HG03432 (cell line): Measurements from ENCODE around the gene KAT8.
A peak's percentile ranks its signal among the peaks of the same experiment; 100 is the strongest.
"Not testable (repeated sequence)": the region's sequence is repeated elsewhere in the genome, so short reads cannot be mapped to it uniquely, and the experiment has no call there.

Experiments
- ATAC-seq: cut with Tn5 transposase; IDR thresholded peaks from one replicate; pipeline ENCODE4 v1.9.1; 2021; ENCODE audit warnings: mild to moderate bottlenecking, moderate library complexity; ENCODE audit not compliant: unreplicated experiment

KAT8 gene

DNA sequence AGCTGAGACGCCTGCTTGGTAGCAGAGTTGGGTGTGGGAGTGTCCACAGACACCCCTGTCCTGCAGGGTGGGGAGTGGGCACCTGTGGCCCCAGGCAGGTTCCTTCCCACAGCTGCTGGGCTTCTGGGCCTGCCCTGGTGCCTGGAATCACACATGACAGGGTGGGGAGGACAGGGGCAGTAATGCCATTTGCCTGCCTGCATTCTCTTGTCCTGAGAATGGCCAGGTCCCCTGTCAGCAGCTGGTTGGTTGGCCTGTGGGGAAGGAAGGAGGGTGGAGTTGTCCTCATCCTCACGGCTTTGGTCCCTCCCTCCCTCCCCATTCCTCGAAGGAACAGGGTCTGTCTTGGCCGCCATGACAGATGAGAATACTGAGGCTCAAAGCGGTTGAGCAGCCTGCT is 33.9 kb upstream of the KAT8 start:
- no peak for ATAC-seq

DNA sequence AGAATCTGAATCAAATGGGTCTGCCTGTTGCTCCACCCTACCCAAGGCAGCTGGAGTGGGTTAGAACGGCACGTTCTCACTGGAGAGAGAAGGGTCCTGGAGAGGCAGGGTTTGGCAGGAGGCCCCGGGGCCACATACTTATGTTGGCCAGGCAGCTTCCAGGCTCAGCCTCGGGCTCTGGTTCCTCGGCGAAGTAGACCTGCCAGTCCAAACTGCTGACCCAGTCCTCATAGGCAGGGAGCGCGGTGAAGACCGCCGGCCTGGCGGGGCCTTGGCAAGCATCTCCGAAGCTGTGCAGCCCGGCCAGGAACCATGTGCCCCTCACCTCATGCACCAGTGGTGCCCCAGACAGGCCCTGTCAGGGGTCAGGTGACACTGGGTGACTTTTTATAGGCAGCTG is 33.5 kb upstream of the KAT8 start:
- ATAC-seq = no peak

- no peak for ATAC-seq
Measured at GRCh38 chr16:31084584-31085302, 32.7 kb upstream of the KAT8 start.

- no peak for ATAC-seq
Measured at GRCh38 chr16:31085411-31085810, 32.1 kb upstream of the KAT8 start.

GRCh38 chr16:31085873-31086628 is 31.4 kb upstream of the KAT8 start:
- ATAC-seq = no peak

DNA sequence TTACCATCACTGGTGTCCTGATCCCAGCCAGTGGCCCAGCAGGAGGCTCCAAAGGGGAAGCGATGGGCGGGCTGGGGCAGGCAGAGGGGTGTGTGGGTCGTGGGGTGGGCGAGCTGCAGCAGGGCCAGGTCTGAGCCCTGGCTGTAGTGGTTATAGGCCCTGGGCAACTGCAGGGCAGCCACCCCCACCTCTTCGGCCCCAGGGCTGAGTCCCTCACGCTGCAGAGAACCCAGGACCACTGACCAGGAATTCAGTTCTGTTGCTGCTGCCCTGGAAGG is 30.9 kb upstream of the KAT8 start:
- no peak for ATAC-seq

GRCh38 chr16:31087481-31087880 is 30.0 kb upstream of the KAT8 start:
- no peak for ATAC-seq

DNA sequence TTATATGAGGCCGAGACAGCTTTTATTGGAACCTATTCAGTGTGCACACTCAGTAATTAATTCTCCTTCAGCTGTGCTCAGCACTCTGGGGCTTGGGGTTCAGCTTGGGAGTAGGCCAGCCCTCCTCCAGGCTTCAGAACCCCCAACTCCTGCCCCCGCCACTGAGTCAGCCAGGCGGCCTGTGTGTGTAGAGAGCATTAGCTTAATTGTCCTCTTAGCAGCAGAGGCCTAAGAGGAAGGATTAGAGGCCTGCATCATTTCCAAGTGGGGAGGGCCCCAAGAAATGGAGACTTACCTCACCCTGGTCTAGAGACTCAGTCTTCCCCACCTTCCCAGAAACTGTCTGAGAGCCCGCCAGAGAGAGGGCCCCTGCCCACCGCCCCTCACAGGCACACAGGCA is 29.5 kb upstream of the KAT8 start:
- ATAC-seq = no peak

DNA sequence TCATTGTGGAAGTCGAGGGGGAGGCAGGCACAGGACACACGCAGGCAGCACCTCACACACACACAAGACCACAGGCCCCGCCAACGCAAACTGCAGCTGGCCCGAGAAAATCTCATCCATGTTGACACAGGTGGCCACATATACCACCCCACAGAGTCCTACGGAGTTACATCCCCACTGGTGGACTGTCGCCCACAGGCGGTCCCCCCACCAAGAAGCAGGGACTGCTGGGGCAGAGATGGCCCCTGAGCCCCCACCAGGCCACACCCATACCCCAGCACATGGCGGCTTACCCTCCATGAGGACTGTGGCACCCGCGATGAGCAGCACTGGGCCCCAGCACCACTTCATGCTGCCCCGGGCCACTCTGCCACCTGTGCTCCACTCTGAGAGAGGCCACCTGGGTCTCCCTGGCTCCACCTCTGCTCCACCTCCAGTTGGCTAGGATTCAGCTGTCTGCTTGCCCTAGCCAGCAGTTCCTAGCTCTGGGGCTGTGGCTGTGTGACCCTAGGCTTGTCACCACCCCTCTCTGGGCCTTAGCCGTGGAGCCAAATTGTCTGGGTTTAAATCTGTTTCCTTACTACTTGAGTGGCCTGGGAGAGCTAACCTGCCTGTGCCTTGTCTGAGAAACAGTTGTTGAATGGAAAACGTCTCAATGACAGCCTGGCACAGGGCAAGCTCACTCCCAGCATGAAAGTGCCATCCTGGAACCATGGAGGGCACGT is 28.8 kb upstream of the KAT8 start, which contains the start of gene PRSS53:
TSS of gene PRSS53 (minus strand) at position 485 of the 725 bp plus-strand sequence. CDS start at position 351, 134 bp downstream.
- ATAC-seq = no peak

DNA sequence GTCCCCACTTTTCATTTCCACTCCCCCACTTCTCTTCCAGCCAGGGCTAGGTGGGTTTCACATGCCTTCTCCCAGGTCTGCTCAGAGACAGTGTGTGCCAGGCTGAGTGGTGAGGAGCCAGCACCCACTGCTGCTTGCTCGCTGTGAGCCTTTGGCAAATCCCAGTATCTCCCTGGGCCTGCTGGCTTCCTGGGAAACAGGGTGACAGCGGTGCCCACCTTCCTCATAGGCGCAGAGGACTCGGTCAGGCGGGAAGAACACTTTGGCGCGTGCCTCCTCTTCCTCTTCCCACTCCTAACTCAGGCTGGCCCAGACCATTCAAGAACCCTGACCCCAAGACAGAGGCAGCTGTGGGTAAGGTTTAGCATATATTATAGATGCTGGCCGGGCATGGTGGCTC is 28.3 kb upstream of the KAT8 start:
- ATAC-seq = no peak

DNA sequence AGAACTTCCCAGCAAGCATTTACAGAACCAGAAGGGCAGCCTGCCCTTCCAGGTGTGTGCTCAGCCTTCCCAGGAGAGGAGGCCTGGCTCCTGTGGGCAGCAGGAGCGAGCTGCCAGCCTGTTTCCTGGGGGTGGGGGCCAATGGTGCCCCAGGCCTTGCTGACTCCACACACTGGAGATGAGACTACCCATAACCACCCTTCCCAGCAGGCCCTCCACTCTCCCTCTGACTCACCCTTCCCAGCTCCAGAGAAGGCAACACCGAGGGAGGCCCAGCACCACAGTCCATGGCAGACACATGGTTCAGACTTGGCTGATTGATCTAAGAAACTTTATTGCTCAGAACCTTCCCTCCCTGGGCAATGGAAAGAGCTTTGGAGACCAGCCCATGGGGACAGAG is 26.9 kb upstream of the KAT8 start:
- ATAC-seq = no peak

DNA sequence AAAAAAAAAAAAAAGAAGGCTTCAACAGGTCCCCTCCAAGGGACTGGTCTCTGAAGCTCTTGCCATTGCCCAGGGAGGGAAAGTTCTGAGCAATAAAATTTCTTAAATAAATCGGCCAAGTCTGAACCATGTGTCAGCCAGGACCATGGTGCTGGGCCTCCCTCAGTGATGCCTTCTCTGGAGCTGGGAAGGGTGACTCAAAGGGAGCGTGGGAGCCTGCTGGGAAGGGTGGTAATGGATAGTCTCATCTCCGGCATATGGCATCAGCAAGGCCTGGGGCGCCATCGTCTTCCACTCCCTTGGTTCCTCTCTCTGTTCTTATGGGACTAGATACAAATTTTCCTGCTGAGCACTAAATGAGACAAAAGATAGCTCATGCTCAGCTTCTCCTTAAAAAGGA is 25.1 kb upstream of the KAT8 start:
- ATAC-seq = no peak

- no peak for ATAC-seq
Measured at GRCh38 chr16:31093132-31093703, 24.2 kb upstream of the KAT8 start.

GRCh38 chr16:31094088-31094423 is 23.4 kb upstream of the KAT8 start:
- ATAC-seq = peak; percentile 2

DNA sequence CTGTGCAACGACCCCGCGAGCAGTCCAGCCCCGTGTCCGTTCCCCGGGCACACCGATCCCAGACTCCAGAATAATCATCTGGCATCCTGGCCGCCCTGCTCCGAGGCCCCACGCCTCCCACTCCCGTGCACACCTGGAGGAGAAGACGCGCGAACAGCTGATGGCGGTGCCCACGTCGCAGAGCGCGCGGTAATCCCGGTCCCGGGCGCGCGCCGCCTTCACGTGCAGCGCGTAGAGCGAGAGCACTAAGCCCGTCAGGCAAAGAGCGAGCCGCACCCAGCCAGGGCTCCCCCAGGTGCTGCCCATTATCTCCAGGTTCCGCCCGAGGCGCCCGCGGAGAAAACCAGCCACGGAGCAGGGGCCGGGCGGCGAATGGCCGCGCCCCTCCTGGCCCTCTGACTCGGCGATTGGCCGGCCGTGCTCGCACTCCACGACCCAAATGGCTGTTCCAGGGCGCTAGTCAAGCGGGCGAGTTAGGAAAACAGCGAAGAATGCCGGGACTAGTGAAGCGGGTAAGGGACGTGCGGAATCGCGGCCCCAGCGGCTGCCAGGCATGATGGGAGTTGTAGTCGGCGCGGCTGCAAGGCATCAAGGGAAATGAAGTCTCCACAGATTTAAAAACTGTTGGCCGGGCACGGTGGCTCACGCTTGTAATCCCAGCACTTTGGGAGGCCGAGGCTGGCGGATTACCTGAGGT is 22.9 kb upstream of the KAT8 start, which contains the start of gene VKORC1:
TSS of gene VKORC1 (minus strand) at position 374 of the 697 bp plus-strand sequence. CDS start at position 306, 68 bp downstream.
- ATAC-seq = peak; percentile 88

DNA sequence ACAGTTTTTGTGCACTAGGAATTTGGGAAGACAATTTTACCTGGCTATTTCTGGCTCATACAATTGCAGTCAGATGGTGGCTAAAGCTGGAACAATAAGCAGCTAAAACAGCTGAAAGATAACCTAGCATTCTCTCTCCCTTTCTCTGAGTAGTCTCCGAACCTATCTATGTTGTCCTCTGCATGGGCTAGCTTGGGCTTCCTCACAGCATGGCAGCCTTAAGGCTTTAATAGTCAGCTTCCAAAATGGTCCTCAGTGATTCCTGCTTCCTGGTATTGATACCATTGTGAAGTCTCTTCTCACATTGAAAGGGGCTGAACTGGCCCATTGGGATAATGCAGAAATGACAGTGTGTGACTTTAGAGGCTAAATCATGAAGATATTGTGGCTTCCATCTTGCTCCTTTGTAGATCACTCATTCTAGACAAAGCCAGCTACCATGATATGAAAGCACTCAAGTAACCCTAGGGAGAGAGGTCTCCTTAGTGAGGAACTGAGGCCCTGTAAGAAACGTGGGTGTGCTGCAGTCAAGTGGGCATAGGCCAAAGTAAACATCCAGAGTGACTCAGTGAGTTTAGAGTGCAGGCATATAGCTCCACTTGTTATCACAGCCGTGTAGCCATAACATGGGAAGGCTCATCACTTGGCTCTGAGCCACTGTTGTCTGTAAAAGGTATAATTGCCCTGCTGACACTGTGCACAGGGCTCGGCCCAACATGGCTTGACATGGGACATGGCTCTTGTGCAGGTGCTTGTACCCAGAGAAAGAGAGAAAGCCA is 17.4 kb upstream of the KAT8 start:
- no peak for ATAC-seq

DNA sequence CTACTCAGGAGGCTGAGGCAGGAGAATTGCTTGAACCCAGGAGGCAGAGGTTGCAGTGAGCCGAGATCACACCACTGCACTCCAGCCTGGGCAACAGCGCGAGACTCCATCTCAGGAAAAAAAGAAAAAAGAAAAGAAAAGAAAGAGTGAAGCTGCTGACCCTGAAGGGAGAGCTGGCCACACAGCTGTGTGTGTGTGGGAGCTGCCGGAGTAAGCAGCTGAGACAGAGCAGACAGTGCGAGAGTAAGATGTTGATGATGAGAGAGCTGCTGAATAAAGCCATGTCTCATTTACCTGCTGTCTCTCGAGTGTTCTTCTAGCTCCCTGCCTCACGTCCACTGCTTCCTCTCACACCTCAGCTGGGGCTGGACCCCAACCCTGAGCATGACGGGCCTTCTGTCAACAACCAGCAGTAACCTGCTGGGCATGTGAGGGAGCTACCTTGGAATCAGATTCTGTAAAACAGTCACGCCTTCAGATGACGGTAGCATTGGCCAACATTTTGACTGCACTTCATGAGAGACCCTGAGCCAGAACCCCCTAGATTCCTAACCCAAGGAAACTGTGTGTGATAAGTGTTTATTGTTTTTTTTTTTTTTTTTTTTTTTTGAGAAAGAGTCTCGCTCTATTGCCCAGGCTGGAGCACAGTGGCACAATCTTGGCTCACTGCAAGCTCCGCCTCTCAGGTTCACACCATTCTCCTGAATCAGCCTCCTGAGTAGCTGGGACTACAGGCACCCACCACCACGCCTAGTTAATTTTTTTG is 16.4 kb upstream of the KAT8 start:
- ATAC-seq = not testable (repeated sequence)

- no peak for ATAC-seq
Measured at GRCh38 chr16:31105677-31106213, 11.7 kb upstream of the KAT8 start.
